ENCODE data around the gene TSPAN19.

DNA sequence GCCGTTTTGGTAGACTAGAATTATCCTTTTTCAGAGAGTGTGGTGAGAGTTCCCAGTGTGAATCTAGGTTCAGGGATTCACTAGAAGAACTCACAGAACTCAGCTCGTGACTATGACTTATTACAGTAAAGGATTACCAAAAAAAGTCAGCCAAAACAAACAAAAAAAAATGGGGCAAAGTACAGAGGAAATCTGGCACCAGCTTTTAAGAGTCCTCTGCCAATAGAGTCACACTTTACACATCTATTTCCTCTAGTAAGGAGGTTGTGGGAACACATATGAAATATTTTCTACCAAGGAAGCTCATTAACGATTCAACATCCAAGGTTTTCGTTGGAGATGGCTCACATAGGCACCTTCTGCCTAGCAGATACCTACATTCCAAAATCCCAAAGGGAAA, 28.2 kb downstream of the TSPAN19 start:
- TF ChIP-seq EZH2 (IDR thresholded peaks at IDR 0.05; ENCODE audit: low read depth): no peak
- TF ChIP-seq, protein P1, sequence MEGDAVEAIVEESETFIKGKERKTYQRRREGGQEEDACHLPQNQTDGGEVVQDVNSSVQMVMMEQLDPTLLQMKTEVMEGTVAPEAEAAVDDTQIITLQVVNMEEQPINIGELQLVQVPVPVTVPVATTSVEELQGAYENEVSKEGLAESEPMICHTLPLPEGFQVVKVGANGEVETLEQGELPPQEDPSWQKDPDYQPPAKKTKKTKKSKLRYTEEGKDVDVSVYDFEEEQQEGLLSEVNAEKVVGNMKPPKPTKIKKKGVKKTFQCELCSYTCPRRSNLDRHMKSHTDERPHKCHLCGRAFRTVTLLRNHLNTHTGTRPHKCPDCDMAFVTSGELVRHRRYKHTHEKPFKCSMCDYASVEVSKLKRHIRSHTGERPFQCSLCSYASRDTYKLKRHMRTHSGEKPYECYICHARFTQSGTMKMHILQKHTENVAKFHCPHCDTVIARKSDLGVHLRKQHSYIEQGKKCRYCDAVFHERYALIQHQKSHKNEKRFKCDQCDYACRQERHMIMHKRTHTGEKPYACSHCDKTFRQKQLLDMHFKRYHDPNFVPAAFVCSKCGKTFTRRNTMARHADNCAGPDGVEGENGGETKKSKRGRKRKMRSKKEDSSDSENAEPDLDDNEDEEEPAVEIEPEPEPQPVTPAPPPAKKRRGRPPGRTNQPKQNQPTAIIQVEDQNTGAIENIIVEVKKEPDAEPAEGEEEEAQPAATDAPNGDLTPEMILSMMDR (conservative IDR thresholded peaks at IDR 0.05): no peak

Measured in PC-9 (cell line).